Skin of body (tissue), 2 donors: ENCODE data around the gene MAP1LC3A. TPM values are rescaled to one million over a fixed set of nuclear protein-coding genes. Genes with fewer than 3 reads are reported as not detected.

Experiments used
- DNase-seq: peaks from one replicate; lab custom pipeline; 2025; lab: John Stamatoyannopoulos, UW
- total RNA-seq: library from RNA; depleted of rRNA; stranded (reverse); fragments of >200 nt; gene quantifications from one replicate; pipeline ENCODE4 v1.2.3, GENCODE V29; 2014

Gene MAP1LC3A
- total RNA-seq, 1 donor from 2014 or later: 18.1 TPM

- DNase-seq: no peak
These were observed 28.8 kb upstream of the MAP1LC3A start for GRCh38 chr20:34529742-34530141.

- no peak for DNase-seq
These were observed 28.2 kb upstream of the MAP1LC3A start for GRCh38 chr20:34530342-34530741.

- DNase-seq: no peak
These were observed 26.8 kb upstream of the MAP1LC3A start for GRCh38 chr20:34531608-34532265.

GRCh38 chr20:34532320-34532719 is 26.2 kb upstream of the MAP1LC3A start:
- DNase-seq: no peak

GRCh38 chr20:34532756-34533155 is 25.8 kb upstream of the MAP1LC3A start:
- DNase-seq: no peak

- no peak for DNase-seq
These were observed 23.9 kb upstream of the MAP1LC3A start for GRCh38 chr20:34534391-34535165.

GRCh38 chr20:34535301-34535840 is 23.1 kb upstream of the MAP1LC3A start:
- no peak for DNase-seq

- no peak for DNase-seq
These were observed 22.7 kb upstream of the MAP1LC3A start for GRCh38 chr20:34535857-34536256.

- DNase-seq: no peak
These were observed 21.6 kb upstream of the MAP1LC3A start for GRCh38 chr20:34536798-34537394.

GRCh38 chr20:34537651-34538050 is 20.9 kb upstream of the MAP1LC3A start:
- no peak for DNase-seq

GRCh38 chr20:34538671-34539123 is 19.8 kb upstream of the MAP1LC3A start:
- DNase-seq: no peak

- DNase-seq: no peak
These were observed 18.8 kb upstream of the MAP1LC3A start for GRCh38 chr20:34539756-34540155.

GRCh38 chr20:34540596-34541263 is 17.8 kb upstream of the MAP1LC3A start:
- DNase-seq: no peak

GRCh38 chr20:34541264-34541901 is 17.1 kb upstream of the MAP1LC3A start:
- DNase-seq: no peak

GRCh38 chr20:34541917-34542316 is 16.6 kb upstream of the MAP1LC3A start:
- DNase-seq: no peak

GRCh38 chr20:34542439-34542838 is 16.1 kb upstream of the MAP1LC3A start:
- DNase-seq: no peak

- DNase-seq: no peak
These were observed 15.0 kb upstream of the MAP1LC3A start for GRCh38 chr20:34543463-34544056.

- DNase-seq: no peak
These were observed 14.3 kb upstream of the MAP1LC3A start for GRCh38 chr20:34544109-34544796.

- DNase-seq: no peak
These were observed 11.8 kb upstream of the MAP1LC3A start for GRCh38 chr20:34546751-34547181.
